ENCODE data around the gene CDH3. TPM values are rescaled to one million over a fixed set of nuclear protein-coding genes. Genes with fewer than 3 reads are reported as not detected.

The CDH3 gene
- total and polyA plus RNA-seq, 2 of the 8 experiments (the other 6 are each of a cell fraction or from before 2014, with no cell fraction given) = 146 to 171 TPM

DNA sequence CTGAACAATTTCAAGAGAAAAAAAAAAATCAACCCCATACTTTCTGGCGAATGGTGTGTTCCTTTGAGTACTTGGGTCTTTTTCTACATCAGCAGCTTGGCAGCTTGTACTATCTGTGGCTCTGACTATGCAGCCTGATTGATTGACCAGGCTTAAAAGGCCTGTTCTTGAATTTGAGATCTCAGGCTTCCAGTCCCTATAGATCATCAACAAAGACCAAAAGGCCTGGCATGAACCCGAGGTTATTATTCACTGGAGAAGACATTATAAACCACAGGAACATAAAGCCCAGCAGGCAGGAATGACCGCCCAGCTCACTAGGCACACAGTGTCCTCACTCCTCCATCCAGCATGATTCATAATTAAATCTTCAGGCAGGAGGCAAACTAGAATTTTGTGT lies 32.1 kb upstream of the CDH3 start:
- no peak overlapping the region for H2AK5ac ChIP-seq (ENCODE audit: low read depth, low read length)
- no peaks in the 10 kb centered on the region for H3K79me2 ChIP-seq (ENCODE audit: control insufficient read depth in 1 of 2, insufficient read depth in 2 of 2, low read length in 2 of 2)
- no peak overlapping the region for H3K4me3 ChIP-seq (ENCODE audit: extremely low read depth in 1 of 4, insufficient read depth in 2 of 4, low read depth in 3 of 4, low read length in 4 of 4)
- FAIRE-seq = no peak
- H2BK120ac ChIP-seq (replicated peaks; ENCODE audit: low read depth, low read length) = no peak overlapping the region
- H3K4me2 ChIP-seq (ENCODE audit: insufficient read depth in 1 of 2, low read depth in 2 of 2, low read length in 2 of 2) = no peak overlapping the region
- H3K23ac ChIP-seq (ENCODE audit: insufficient read length) = no peak overlapping the region
- CTCF ChIA-PET (ENCODE audit: partially characterized antibody) = interaction anchor here (1.1 to 4.0 kb wide), 4 partner anchors 13 to 246 kb away, joined by 3 to 15 read pairs (median 4); no protein-coding TSS in a partner anchor
- no peak overlapping the region for H3K27ac ChIP-seq (ENCODE audit: low read depth, low read length)
- POLR2A ChIA-PET (ENCODE audit: partially characterized antibody) = no interaction called here
- no peak overlapping the region for H3K9ac ChIP-seq (replicated peaks in 1 of 4; ENCODE audit: extremely low read depth in 1 of 4, low read depth in 3 of 4, low read length in 3 of 4)
- H3K27me3 ChIP-seq (replicated peaks in 1 of 4; ENCODE audit: control insufficient read depth in 3 of 4, extremely low read depth in 1 of 4, insufficient read depth in 3 of 4, low read length in 3 of 4) = no peaks in the 10 kb centered on the region
- no peak overlapping the region for H2BK20ac ChIP-seq (ENCODE audit: low read length)
- no peak overlapping the region for H2AFZ ChIP-seq (ENCODE audit: low read length)
- no peak overlapping the region for H4K5ac ChIP-seq (ENCODE audit: insufficient read length, low read depth, low read length)
- H4K91ac ChIP-seq (replicated peaks; ENCODE audit: insufficient read length, low read length) = no peak overlapping the region
- H3K56ac ChIP-seq (replicated peaks; ENCODE audit: insufficient read length, low read depth, low read length) = no peak overlapping the region
- H3K9me3 ChIP-seq (ENCODE audit: insufficient read depth in 2 of 2, low read depth in 1 of 2, low read length in 1 of 2) = peaks cover 6 to 11% of the 10 kb centered on the region in 2 experiments; a peak in 3 of 4 replicates
- WGBS, 2 experiments (ENCODE audit: extremely low coverage in 1 of 2, insufficient coverage in 1 of 2, insufficient read length in 1 of 2, insufficient replicate concordance in 2 of 2, low coverage in 1 of 2, low lambda C conversion rate in 2 of 2, missing lambda C conversion rate in 1 of 2) = 87% methylated on average over 3 of the region's 3 CpGs; no CpG with 5 or more reads in 1 of the 2 experiments
- H4K8ac ChIP-seq (ENCODE audit: extremely low read depth, insufficient read depth, low read length) = no peak overlapping the region
- no peak overlapping the region for H3K4ac ChIP-seq (replicated peaks; ENCODE audit: insufficient read length, low read depth, low read length)
- no peaks in the 10 kb centered on the region for H3K79me1 ChIP-seq (ENCODE audit: low read depth, low read length)
- H3K18ac ChIP-seq (ENCODE audit: extremely low read depth, low read length) = no peak overlapping the region
- DNase-seq (ENCODE audit: low read depth in 1 of 2, low spot score in 2 of 2) = no peak
- H2BK12ac ChIP-seq (ENCODE audit: low read depth, low read length) = no peak overlapping the region
- no peak overlapping the region for H3K14ac ChIP-seq (ENCODE audit: insufficient read length)
- no peaks in the 10 kb centered on the region for H4K20me1 ChIP-seq (replicated peaks in 1 of 2; ENCODE audit: control insufficient read depth in 1 of 2, insufficient read depth in 2 of 2, low read length in 2 of 2)
- H3K23me2 ChIP-seq (ENCODE audit: low read depth, low read length) = no peaks in the 10 kb centered on the region
- H3K36me3 ChIP-seq (ENCODE audit: control insufficient read depth in 2 of 4, insufficient read depth in 4 of 4, low read length in 3 of 4) = no peaks in the 10 kb centered on the region
- H2BK15ac ChIP-seq (ENCODE audit: low read length) = no peak overlapping the region
- H2BK5ac ChIP-seq (ENCODE audit: low read depth, low read length) = no peak overlapping the region
- no peaks in the 10 kb centered on the region for H3K4me1 ChIP-seq (replicated peaks in 1 of 4; ENCODE audit: control insufficient read depth in 3 of 4, insufficient read depth in 4 of 4, low read length in 3 of 4)
- TF ChIP-seq RFX5 (IDR thresholded peaks at IDR 0.05; ENCODE audit: borderline replicate concordance, low read depth, low read length) = no peak
- TF ChIP-seq JUND (IDR thresholded peaks at IDR 0.05; ENCODE audit: low read length) = no peak
- TF ChIP-seq, protein P1, sequence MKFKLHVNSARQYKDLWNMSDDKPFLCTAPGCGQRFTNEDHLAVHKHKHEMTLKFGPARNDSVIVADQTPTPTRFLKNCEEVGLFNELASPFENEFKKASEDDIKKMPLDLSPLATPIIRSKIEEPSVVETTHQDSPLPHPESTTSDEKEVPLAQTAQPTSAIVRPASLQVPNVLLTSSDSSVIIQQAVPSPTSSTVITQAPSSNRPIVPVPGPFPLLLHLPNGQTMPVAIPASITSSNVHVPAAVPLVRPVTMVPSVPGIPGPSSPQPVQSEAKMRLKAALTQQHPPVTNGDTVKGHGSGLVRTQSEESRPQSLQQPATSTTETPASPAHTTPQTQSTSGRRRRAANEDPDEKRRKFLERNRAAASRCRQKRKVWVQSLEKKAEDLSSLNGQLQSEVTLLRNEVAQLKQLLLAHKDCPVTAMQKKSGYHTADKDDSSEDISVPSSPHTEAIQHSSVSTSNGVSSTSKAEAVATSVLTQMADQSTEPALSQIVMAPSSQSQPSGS (IDR thresholded peaks at IDR 0.05; ENCODE audit: low read length) = no peak
- TF ChIP-seq TAF7 (optimal IDR thresholded peaks at IDR 0.05; ENCODE audit: borderline replicate concordance, low read depth, low read length) = no peak
- no peak for TF ChIP-seq SRF (IDR thresholded peaks at IDR 0.05; ENCODE audit: low read depth, low read length)
- no peak for TF ChIP-seq TCF12 (IDR thresholded peaks at IDR 0.05; ENCODE audit: low read depth, low read length)
- no peak for TF ChIP-seq SUZ12 (IDR thresholded peaks at IDR 0.05; ENCODE audit: low read length)
- TF ChIP-seq, protein P2, sequence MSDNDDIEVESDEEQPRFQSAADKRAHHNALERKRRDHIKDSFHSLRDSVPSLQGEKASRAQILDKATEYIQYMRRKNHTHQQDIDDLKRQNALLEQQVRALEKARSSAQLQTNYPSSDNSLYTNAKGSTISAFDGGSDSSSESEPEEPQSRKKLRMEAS (IDR thresholded peaks at IDR 0.05) = no peak
- TF ChIP-seq SP1 (IDR thresholded peaks at IDR 0.05; ENCODE audit: low read depth, low read length) = no peak
- TF ChIP-seq KDM5A (IDR thresholded peaks at IDR 0.05; ENCODE audit: low read length) = no peak
- TF ChIP-seq YY1 (IDR thresholded peaks at IDR 0.05; ENCODE audit: low read depth, low read length) = no peak
- TF ChIP-seq ATF3 (IDR thresholded peaks at IDR 0.05; ENCODE audit: insufficient read depth, low read depth, low read length) = no peak
- no peak for TF ChIP-seq ASH2L (IDR thresholded peaks at IDR 0.05; ENCODE audit: low read length)
